ENCODE results near the gene INAFM1. TPM values are rescaled to one million over a fixed set of nuclear protein-coding genes. Genes with fewer than 3 reads are reported as not detected.
"Not testable (repeated sequence)": the region's sequence is repeated elsewhere in the genome, so short reads cannot be mapped to it uniquely, and the experiment has no call there.

Gene INAFM1
- total RNA-seq, 4 donors from 2014 or later: 6.1 to 23.9 (median 12.8) TPM

GRCh38 chr19:47283405-47284059 lies 8.8 kb downstream of the INAFM1 start:
- TF ChIP-seq POLR2A (IDR thresholded peaks at IDR 0.05): no peak
- no peak for TF ChIP-seq CTCF (IDR thresholded peaks at IDR 0.05)
- no peak overlapping the region for H3K4me3 ChIP-seq
- no peak overlapping the region for H3K27ac ChIP-seq
- H3K4me1 ChIP-seq: peaks cover 0 to under 1% (median 0%) of the 10 kb centered on the region in 4 donors
- no peaks in the 10 kb centered on the region for H3K27me3 ChIP-seq
- H3K9me3 ChIP-seq: no peaks in the 10 kb centered on the region
- no peaks in the 10 kb centered on the region for H3K36me3 ChIP-seq
- DNase-seq: no peak

- TF ChIP-seq CTCF (IDR thresholded peaks at IDR 0.05): peak; percentile 83 to 98 (median 92)
- TF ChIP-seq POLR2A (IDR thresholded peaks at IDR 0.05): no peak
- H3K4me3 ChIP-seq: no peak overlapping the region
- no peaks in the 10 kb centered on the region for H3K27me3 ChIP-seq
- DNase-seq: peak in 2 of 3 donors; percentile 51 to 75
- H3K27ac ChIP-seq: no peak overlapping the region
- peaks cover 0 to 9% (median 0%) of the 10 kb centered on the region in 4 donors for H3K4me1 ChIP-seq
- no peaks in the 10 kb centered on the region for H3K9me3 ChIP-seq
- H3K36me3 ChIP-seq: no peaks in the 10 kb centered on the region
These were observed 9.7 kb downstream of the INAFM1 start for GRCh38 chr19:47284324-47284899.

- H3K36me3 ChIP-seq: no peaks in the 10 kb centered on the region
- no peak overlapping the region for H3K27ac ChIP-seq
- no peaks in the 10 kb centered on the region for H3K9me3 ChIP-seq
- H3K4me1 ChIP-seq: no peaks in the 10 kb centered on the region
- no peak for TF ChIP-seq POLR2A (IDR thresholded peaks at IDR 0.05)
- peak; percentile 59 to 82 (median 78) for TF ChIP-seq CTCF (IDR thresholded peaks at IDR 0.05)
- H3K4me3 ChIP-seq: no peak overlapping the region
- no peaks in the 10 kb centered on the region for H3K27me3 ChIP-seq
- peak in 2 of 3 donors; percentile 83 to 91 for DNase-seq
These were observed 21.4 kb downstream of the INAFM1 start for GRCh38 chr19:47296036-47296435.

GRCh38 chr19:47300867-47301266 lies 26.2 kb downstream of the INAFM1 start:
- H3K36me3 ChIP-seq, H3K9me3 ChIP-seq, H3K27me3 ChIP-seq, H3K27ac ChIP-seq, H3K4me1 ChIP-seq, H3K4me3 ChIP-seq, DNase-seq: not testable (repeated sequence)

- no peak for DNase-seq
These were observed 27.6 kb downstream of the INAFM1 start for GRCh38 chr19:47302249-47302648.

More at GRCh38 chr19:47302249-47302648, 27.6 kb downstream of the INAFM1 start:
- H3K9me3 ChIP-seq: no peaks in the 10 kb centered on the region
- H3K27ac ChIP-seq: no peak overlapping the region
- H3K27me3 ChIP-seq: no peaks in the 10 kb centered on the region
- TF ChIP-seq CTCF (IDR thresholded peaks at IDR 0.05) (no peak), POLR2A (IDR thresholded peaks at IDR 0.05) (no peak)
- H3K4me3 ChIP-seq: no peak overlapping the region
- H3K4me1 ChIP-seq: no peaks in the 10 kb centered on the region
- no peaks in the 10 kb centered on the region for H3K36me3 ChIP-seq

Data from Peyer's patch (tissue), 4 donors.